Transverse colon (tissue), 4 donors: ENCODE data around the gene LALBA. TPM values are rescaled to one million over a fixed set of nuclear protein-coding genes. Genes with fewer than 3 reads are reported as not detected.

Experiments used
- DNase-seq: peaks from one replicate; pipeline ENCODE4 v3.0.0-alpha.2; 2019
- H3K27ac ChIP-seq, 4 donors: fragments of 200-600 bp; sonication (generic); 2 replicates each; pipeline ENCODE4 v1.5.1; 2016 to 2018; ENCODE audit warnings: inconsistent platforms in 4 of 4
- H3K27me3 ChIP-seq: fragments of 200-600 bp; sonication (generic); 2 replicates; pipeline ENCODE4 v1.5.1; 2017; ENCODE audit warnings: inconsistent platforms
- H3K36me3 ChIP-seq, 4 donors: fragments of 200-600 bp; sonication (generic); 2 replicates each; pipeline ENCODE4 v1.5.1; 2017 to 2019; ENCODE audit warnings: inconsistent platforms in 4 of 4
- H3K4me1 ChIP-seq, 4 donors: fragments of 200-600 bp; sonication (generic); 2 replicates each; pipeline ENCODE4 v1.5.1; 2017 to 2020; ENCODE audit warnings: inconsistent platforms in 4 of 4
- H3K4me3 ChIP-seq, 4 donors: fragments of 200-600 bp; sonication (generic); 1 replicate in 1 of 4; 2 replicates in 3 of 4; pipeline versions ENCODE4 v1.5.1 to v1.6.1; 2017 to 2019; ENCODE audit warnings: inconsistent platforms in 4 of 4
- H3K9me3 ChIP-seq, 2 donors: fragments of 200-600 bp; sonication (generic); 2 replicates each; pipeline ENCODE4 v1.5.1; 2017 to 2019; ENCODE audit warnings: inconsistent platforms in 2 of 2
- EP300 ChIP-seq: sonication (generic); formaldehyde crosslinking; IDR thresholded peaks from one replicate; pipeline ENCODE4 v1.6.1; 2017; ENCODE audit warnings: antibody characterized with exemption, low read depth
- POLR2A ChIP-seq: fragments of 450-650 bp; IDR thresholded peaks from one replicate; pipeline ENCODE4 v1.6.1; 2016; ENCODE audit warnings: antibody characterized with exemption, mild to moderate bottlenecking, moderate library complexity
- POLR2AphosphoS5 ChIP-seq, 3 donors: sonication (generic); formaldehyde crosslinking; IDR thresholded peaks; one replicate each; pipeline ENCODE4 v1.6.1; 2016; ENCODE audit warnings: antibody characterized with exemption in 3 of 3
- WGBS, 2 donors: methylation state at CpG; one replicate each; pipeline ENCODE4 v1.1.5; 2018; ENCODE audit warnings: low coverage in 1 of 2; 5-methylcytosine and 5-hydroxymethylcytosine counted together
- in situ Hi-C, 4 donors: fragments of 200-750 bp; cut with MboI; loops; one replicate each; pipeline versions ENCODE4 v1.15.0 to v1.15.1; 2017; ENCODE audit warnings: low sequenced_read_pairs in 3 of 4, low pct_ligation_motif_present in 1 of 4, low pct_unique_long_range_greater_than_20kb in 1 of 4
- intact Hi-C: fragments of 100-400 bp; cut with DNase I; formaldehyde crosslinking; loops from one replicate; pipeline ENCODE4 v1.15.1; 2023; ENCODE audit warnings: low total_unique reads
- total RNA-seq, 4 donors: library from RNA; depleted of rRNA; stranded (reverse); fragments of >200 nt; gene quantifications; one replicate each; pipeline ENCODE4 v1.1.0, GENCODE V29; 2016
- TF ChIP-seq, protein P1 (sequence below), 5 experiments: fragments of 200-600 bp in 3 of 5; fragments of 450-650 bp in 2 of 5; sonication (generic) in 3 of 5; IDR thresholded peaks; 1 replicate in 2 of 5; 2 replicates in 3 of 5; pipeline ENCODE4 v1.5.1; 2016 to 2017; ENCODE audit warnings: antibody characterized with exemption in 5 of 5, inconsistent platforms in 3 of 5, mild to moderate bottlenecking in 2 of 5, moderate library complexity in 1 of 5

LALBA gene
- total RNA-seq, 4 donors from 2014 or later: not detected

GRCh38 chr12:48586361-48586760 is 16.5 kb upstream of the LALBA start:
- intact Hi-C loops (no loop called here), in situ Hi-C loops (no loop called here)
- H3K36me3 ChIP-seq: no peaks in the 10 kb centered on the region
- TF ChIP-seq, protein P1, sequence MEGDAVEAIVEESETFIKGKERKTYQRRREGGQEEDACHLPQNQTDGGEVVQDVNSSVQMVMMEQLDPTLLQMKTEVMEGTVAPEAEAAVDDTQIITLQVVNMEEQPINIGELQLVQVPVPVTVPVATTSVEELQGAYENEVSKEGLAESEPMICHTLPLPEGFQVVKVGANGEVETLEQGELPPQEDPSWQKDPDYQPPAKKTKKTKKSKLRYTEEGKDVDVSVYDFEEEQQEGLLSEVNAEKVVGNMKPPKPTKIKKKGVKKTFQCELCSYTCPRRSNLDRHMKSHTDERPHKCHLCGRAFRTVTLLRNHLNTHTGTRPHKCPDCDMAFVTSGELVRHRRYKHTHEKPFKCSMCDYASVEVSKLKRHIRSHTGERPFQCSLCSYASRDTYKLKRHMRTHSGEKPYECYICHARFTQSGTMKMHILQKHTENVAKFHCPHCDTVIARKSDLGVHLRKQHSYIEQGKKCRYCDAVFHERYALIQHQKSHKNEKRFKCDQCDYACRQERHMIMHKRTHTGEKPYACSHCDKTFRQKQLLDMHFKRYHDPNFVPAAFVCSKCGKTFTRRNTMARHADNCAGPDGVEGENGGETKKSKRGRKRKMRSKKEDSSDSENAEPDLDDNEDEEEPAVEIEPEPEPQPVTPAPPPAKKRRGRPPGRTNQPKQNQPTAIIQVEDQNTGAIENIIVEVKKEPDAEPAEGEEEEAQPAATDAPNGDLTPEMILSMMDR (IDR thresholded peaks at IDR 0.05): no peak
- TF ChIP-seq EP300 (no peak), POLR2AphosphoS5 (IDR thresholded peaks at IDR 0.05) (no peak), POLR2A (no peak)
- DNase-seq: no peak
- no peaks in the 10 kb centered on the region for H3K9me3 ChIP-seq
- H3K27ac ChIP-seq: no peak overlapping the region
- H3K4me1 ChIP-seq: no peaks in the 10 kb centered on the region
- H3K4me3 ChIP-seq: no peak overlapping the region
- H3K27me3 ChIP-seq: no peaks in the 10 kb centered on the region
- WGBS, 2 donors: 84% methylated on average over 5 of the region's 5 CpGs; no CpG with 5 or more reads in 1 of the 2 donors

GRCh38 chr12:48583728-48584127 is 13.9 kb upstream of the LALBA start:
- in situ Hi-C loops (no loop called here), intact Hi-C loops (no loop called here)
- TF ChIP-seq EP300 (no peak), POLR2A (no peak), POLR2AphosphoS5 (IDR thresholded peaks at IDR 0.05) (no peak)
- TF ChIP-seq, protein P1 (IDR thresholded peaks at IDR 0.05): no peak
- Histone ChIP-seq H3K9me3 (no peaks in the 10 kb centered on the region), H3K4me3 (no peak overlapping the region), H3K27me3 (no peaks in the 10 kb centered on the region), H3K36me3 (no peaks in the 10 kb centered on the region), H3K4me1 (no peaks in the 10 kb centered on the region), H3K27ac (no peak overlapping the region)
- 42 to 46% methylated on average over 2 of the region's 2 CpGs for WGBS, 2 donors
- no peak for DNase-seq

GRCh38 chr12:48580831-48581230 is 11.0 kb upstream of the LALBA start:
- Histone ChIP-seq H3K4me3 (no peak overlapping the region), H3K4me1 (no peaks in the 10 kb centered on the region), H3K27ac (no peak overlapping the region), H3K9me3 (no peaks in the 10 kb centered on the region), H3K27me3 (no peaks in the 10 kb centered on the region), H3K36me3 (no peaks in the 10 kb centered on the region)
- intact Hi-C loops: no loop called here
- no peak for DNase-seq
- in situ Hi-C loops: no loop called here
- 49 to 62% methylated on average over 5 of the region's 5 CpGs for WGBS, 2 donors
- TF ChIP-seq POLR2A (no peak), EP300 (no peak), POLR2AphosphoS5 (IDR thresholded peaks at IDR 0.05) (no peak)
- TF ChIP-seq, protein P1 (IDR thresholded peaks at IDR 0.05): no peak

GRCh38 chr12:48572326-48572725 is 2.5 kb upstream of the LALBA start:
- in situ Hi-C loops (no loop called here), intact Hi-C loops (no loop called here)
- no peak overlapping the region for H3K27ac ChIP-seq
- H3K27me3 ChIP-seq: no peaks in the 10 kb centered on the region
- H3K36me3 ChIP-seq: no peaks in the 10 kb centered on the region
- H3K4me3 ChIP-seq: no peak overlapping the region
- H3K9me3 ChIP-seq: no peaks in the 10 kb centered on the region
- H3K4me1 ChIP-seq: no peaks in the 10 kb centered on the region
- WGBS, 2 donors: 9 to 20% methylated on average over 4 to 5 of the region's 5 CpGs
- no peak for DNase-seq
- TF ChIP-seq, protein P1 (IDR thresholded peaks at IDR 0.05): no peak
- TF ChIP-seq POLR2A (no peak), POLR2AphosphoS5 (IDR thresholded peaks at IDR 0.05) (no peak), EP300 (no peak)
